ENCODE measurements around the gene CATSPERD. TPM values are rescaled to one million over a fixed set of nuclear protein-coding genes. Genes with fewer than 3 reads are reported as not detected.
A peak's percentile ranks its signal among the peaks of the same experiment; 100 is the strongest.

CATSPERD gene
- total RNA-seq, 2 experiments from 2014 or later = not detected

GRCh38 chr19:5703819-5704818 is 16.3 kb upstream of the CATSPERD start:
- H3K4me1 Mint-ChIP-seq = no peaks in the 10 kb centered on the region
- H3K27ac Mint-ChIP-seq = no peak overlapping the region
- DNase-seq = no peak
- H3K9me3 Mint-ChIP-seq = no peaks in the 10 kb centered on the region
- no peak overlapping the region for H3K4me3 Mint-ChIP-seq
- H3K27me3 Mint-ChIP-seq = no peaks in the 10 kb centered on the region
- peaks cover 25% of the 10 kb centered on the region for H3K36me3 Mint-ChIP-seq

- Mint-ChIP-seq H3K27me3 (no peaks in the 10 kb centered on the region), H3K9me3 (no peaks in the 10 kb centered on the region), H3K27ac (no peak overlapping the region), H3K36me3 (peaks cover 21% of the 10 kb centered on the region), H3K4me1 (no peaks in the 10 kb centered on the region), H3K4me3 (no peak overlapping the region)
- DNase-seq = no peak
Measured at GRCh38 chr19:5705552-5705951, 14.9 kb upstream of the CATSPERD start.

GRCh38 chr19:5706876-5707573 is 13.4 kb upstream of the CATSPERD start:
- Mint-ChIP-seq H3K4me3 (no peak overlapping the region), H3K4me1 (no peaks in the 10 kb centered on the region), H3K9me3 (no peaks in the 10 kb centered on the region), H3K27ac (no peak overlapping the region), H3K36me3 (peaks cover 10% of the 10 kb centered on the region), H3K27me3 (no peaks in the 10 kb centered on the region)
- DNase-seq = no peak

GRCh38 chr19:5707576-5708575 is 12.6 kb upstream of the CATSPERD start:
- Mint-ChIP-seq H3K4me3 (no peak overlapping the region), H3K4me1 (no peaks in the 10 kb centered on the region), H3K36me3 (peaks cover 14% of the 10 kb centered on the region), H3K9me3 (no peaks in the 10 kb centered on the region), H3K27me3 (no peaks in the 10 kb centered on the region), H3K27ac (no peak overlapping the region)
- no peak for DNase-seq

GRCh38 chr19:5711025-5711424 is 9.4 kb upstream of the CATSPERD start:
- no peak for DNase-seq
- H3K27me3 Mint-ChIP-seq = no peaks in the 10 kb centered on the region
- no peak overlapping the region for H3K27ac Mint-ChIP-seq
- H3K4me1 Mint-ChIP-seq = peaks cover 7% of the 10 kb centered on the region
- H3K4me3 Mint-ChIP-seq = no peak overlapping the region
- no peaks in the 10 kb centered on the region for H3K9me3 Mint-ChIP-seq
- peaks cover 17% of the 10 kb centered on the region for H3K36me3 Mint-ChIP-seq

GRCh38 chr19:5711713-5712161 is 8.7 kb upstream of the CATSPERD start:
- Mint-ChIP-seq H3K36me3 (peaks cover 20% of the 10 kb centered on the region), H3K4me1 (peaks cover 10% of the 10 kb centered on the region), H3K27me3 (no peaks in the 10 kb centered on the region), H3K4me3 (no peak overlapping the region), H3K9me3 (no peaks in the 10 kb centered on the region), H3K27ac (no peak overlapping the region)
- no peak for DNase-seq

- Mint-ChIP-seq H3K4me1 (peaks cover 22% of the 10 kb centered on the region), H3K27me3 (no peaks in the 10 kb centered on the region), H3K4me3 (no peak overlapping the region), H3K9me3 (no peaks in the 10 kb centered on the region), H3K27ac (no peak overlapping the region), H3K36me3 (peaks cover 34% of the 10 kb centered on the region)
- no peak for DNase-seq
Measured at GRCh38 chr19:5713228-5713627, 7.2 kb upstream of the CATSPERD start.

- Mint-ChIP-seq H3K9me3 (no peaks in the 10 kb centered on the region), H3K27ac (no peak overlapping the region), H3K4me3 (no peak overlapping the region), H3K36me3 (peaks cover 47% of the 10 kb centered on the region), H3K4me1 (peaks cover 22% of the 10 kb centered on the region), H3K27me3 (no peaks in the 10 kb centered on the region)
- no peak for DNase-seq
Measured at GRCh38 chr19:5714816-5715215, 5.6 kb upstream of the CATSPERD start.

- no peak for DNase-seq
- H3K27ac Mint-ChIP-seq = peak overlapping the region; percentile 100
- no peaks in the 10 kb centered on the region for H3K27me3 Mint-ChIP-seq
- peak overlapping the region; percentile 98 for H3K4me3 Mint-ChIP-seq
- no peaks in the 10 kb centered on the region for H3K9me3 Mint-ChIP-seq
- peaks cover 43% of the 10 kb centered on the region for H3K36me3 Mint-ChIP-seq
- H3K4me1 Mint-ChIP-seq = peaks cover 26% of the 10 kb centered on the region
Measured at GRCh38 chr19:5717215-5717935, 3.1 kb upstream of the CATSPERD start.

GRCh38 chr19:5718037-5718578 is 2.3 kb upstream of the CATSPERD start:
- Mint-ChIP-seq H3K27ac (peak overlapping the region; percentile 100), H3K4me3 (peak overlapping the region; percentile 98), H3K4me1 (peaks cover 26% of the 10 kb centered on the region), H3K27me3 (no peaks in the 10 kb centered on the region), H3K36me3 (peaks cover 43% of the 10 kb centered on the region), H3K9me3 (no peaks in the 10 kb centered on the region)
- DNase-seq = peak; percentile 71

- Mint-ChIP-seq H3K36me3 (peaks cover 38% of the 10 kb centered on the region), H3K27me3 (no peaks in the 10 kb centered on the region), H3K4me1 (peaks cover 26% of the 10 kb centered on the region), H3K4me3 (peak overlapping the region; percentile 98), H3K27ac (peak overlapping the region; percentile 100), H3K9me3 (no peaks in the 10 kb centered on the region)
- DNase-seq = peak; percentile 65
Measured at GRCh38 chr19:5718579-5719273, 1.7 kb upstream of the CATSPERD start.

GRCh38 chr19:5719274-5719960 is 1.0 kb upstream of the CATSPERD start:
- peaks cover 22% of the 10 kb centered on the region for H3K4me1 Mint-ChIP-seq
- peak; percentile 50 for DNase-seq
- H3K27me3 Mint-ChIP-seq = no peaks in the 10 kb centered on the region
- H3K4me3 Mint-ChIP-seq = peak overlapping the region; percentile 98
- no peaks in the 10 kb centered on the region for H3K9me3 Mint-ChIP-seq
- peaks cover 34% of the 10 kb centered on the region for H3K36me3 Mint-ChIP-seq
- peak overlapping the region; percentile 100 for H3K27ac Mint-ChIP-seq

Data from activated naive CD8-positive, alpha-beta T cell treated with anti-CD3 and anti-CD28 coated beads for 36 hours (primary cell).